Keratinocyte (primary cell): ENCODE data around the gene C4B. TPM values are rescaled to one million over a fixed set of nuclear protein-coding genes. Genes with fewer than 3 reads are reported as not detected.
"Not testable (repeated sequence)": the region's sequence is repeated elsewhere in the genome, so short reads cannot be mapped to it uniquely, and the experiment has no call there.

Experiments
- DNase-seq: peaks from one replicate; pipeline ENCODE4 v3.0.0-alpha.2; 2011; ENCODE audit warnings: low read depth, missing footprints, low spot score
- FAIRE-seq: peaks from 2 replicates; lab custom pipeline; 2011; peaks lifted over from hg19 to GRCh38; lab: Jason Lieb, UNC
- H2AFZ ChIP-seq: 2 replicates; pipeline ENCODE4 v1.6.0; 2012; ENCODE audit warnings: low read length, control low read depth, inconsistent platforms; ENCODE audit not compliant: control insufficient read depth
- H3K27ac ChIP-seq: 2 replicates; pipeline ENCODE4 v1.5.1; 2011; ENCODE audit warnings: low read length; ENCODE audit not compliant: control insufficient read depth, insufficient read depth
- H3K27me3 ChIP-seq: 3 replicates; pipeline ENCODE4 v1.6.0; 2011; ENCODE audit warnings: low read length; ENCODE audit not compliant: control insufficient read depth, insufficient read depth; ENCODE audit errors: extremely low read depth
- H3K36me3 ChIP-seq, 2 experiments: 2 replicates in 1 of 2; 3 replicates in 1 of 2; pipeline ENCODE4 v1.5.1; 2011; ENCODE audit warnings: low read length in 2 of 2, mild to moderate bottlenecking in 1 of 2; ENCODE audit not compliant: control insufficient read depth in 2 of 2, insufficient read depth in 2 of 2; ENCODE audit errors: extremely low read depth in 1 of 2
- H3K4me1 ChIP-seq: 3 replicates; pipeline ENCODE4 v1.5.1; 2011; ENCODE audit warnings: low read length; ENCODE audit not compliant: control insufficient read depth, insufficient read depth; ENCODE audit errors: extremely low read depth
- H3K4me2 ChIP-seq: 3 replicates; pipeline ENCODE4 v1.6.0; 2011; ENCODE audit warnings: low read depth, low read length; ENCODE audit not compliant: control insufficient read depth, insufficient read depth; ENCODE audit errors: extremely low read depth
- H3K4me3 ChIP-seq, 3 experiments: fragments of 200-600 bp in 1 of 3; sonication (generic) in 1 of 3; 2 replicates in 2 of 3; 3 replicates in 1 of 3; pipeline ENCODE4 v1.5.1; 2011 to 2016; ENCODE audit warnings: low read length in 3 of 3, mild to moderate bottlenecking in 3 of 3, control low read depth in 2 of 3, inconsistent platforms in 1 of 3, low read depth in 1 of 3, mixed read lengths in 1 of 3, mixed run types in 1 of 3, moderate library complexity in 1 of 3; ENCODE audit not compliant: control insufficient read depth in 2 of 3, insufficient read depth in 2 of 3; ENCODE audit errors: extremely low read depth in 1 of 3
- H3K79me2 ChIP-seq: 2 replicates; pipeline ENCODE4 v1.6.0; 2012; ENCODE audit warnings: low read length; ENCODE audit not compliant: control insufficient read depth, insufficient read depth
- H3K9ac ChIP-seq: 3 replicates; pipeline ENCODE4 v1.6.0; 2011; ENCODE audit warnings: low read length; ENCODE audit not compliant: control insufficient read depth, insufficient read depth; ENCODE audit errors: extremely low read depth
- H3K9me1 ChIP-seq: 3 replicates; pipeline ENCODE4 v1.6.0; 2011; ENCODE audit warnings: low read length; ENCODE audit not compliant: control insufficient read depth, insufficient read depth; ENCODE audit errors: extremely low read depth
- H3K9me3 ChIP-seq: 2 replicates; pipeline ENCODE4 v1.5.1; 2012; ENCODE audit warnings: low read depth, low read length; ENCODE audit not compliant: control insufficient read depth
- H4K20me1 ChIP-seq: 3 replicates; pipeline ENCODE4 v1.6.0; 2011; ENCODE audit warnings: low read length; ENCODE audit not compliant: control insufficient read depth, insufficient read depth; ENCODE audit errors: extremely low read depth
- dilution Hi-C: fragments of 300-500 bp; cut with MboI; formaldehyde crosslinking; loops from one replicate; pipeline ENCODE4 v1.7.0; 2020; ENCODE audit warnings: low sequenced_read_pairs; ENCODE audit not compliant: extremely low pct_ligation_motif_present
- polyA plus RNA-seq, 5 experiments: library from polyadenylated mRNA; depleted of rRNA in 3 of 5; stranded (reverse) in 3 of 5; stranded (forward) in 1 of 5; unstranded in 1 of 5; fragments of >200 nt; gene quantifications; 1 replicate in 1 of 5; 2 replicates in 3 of 5; 3 replicates in 1 of 5; pipeline versions ENCODE4 v1.2.1 to v1.2.3, GENCODE V29; 2011 to 2012; ENCODE audit warnings: missing spikeins in 2 of 5, low read depth in 1 of 5, low replicate concordance in 1 of 5

C4B gene
- polyA plus RNA-seq, 1 donor (not counting 4 experiments of a cell fraction or from before 2014, with no cell fraction given), result 1.8 TPM

DNA sequence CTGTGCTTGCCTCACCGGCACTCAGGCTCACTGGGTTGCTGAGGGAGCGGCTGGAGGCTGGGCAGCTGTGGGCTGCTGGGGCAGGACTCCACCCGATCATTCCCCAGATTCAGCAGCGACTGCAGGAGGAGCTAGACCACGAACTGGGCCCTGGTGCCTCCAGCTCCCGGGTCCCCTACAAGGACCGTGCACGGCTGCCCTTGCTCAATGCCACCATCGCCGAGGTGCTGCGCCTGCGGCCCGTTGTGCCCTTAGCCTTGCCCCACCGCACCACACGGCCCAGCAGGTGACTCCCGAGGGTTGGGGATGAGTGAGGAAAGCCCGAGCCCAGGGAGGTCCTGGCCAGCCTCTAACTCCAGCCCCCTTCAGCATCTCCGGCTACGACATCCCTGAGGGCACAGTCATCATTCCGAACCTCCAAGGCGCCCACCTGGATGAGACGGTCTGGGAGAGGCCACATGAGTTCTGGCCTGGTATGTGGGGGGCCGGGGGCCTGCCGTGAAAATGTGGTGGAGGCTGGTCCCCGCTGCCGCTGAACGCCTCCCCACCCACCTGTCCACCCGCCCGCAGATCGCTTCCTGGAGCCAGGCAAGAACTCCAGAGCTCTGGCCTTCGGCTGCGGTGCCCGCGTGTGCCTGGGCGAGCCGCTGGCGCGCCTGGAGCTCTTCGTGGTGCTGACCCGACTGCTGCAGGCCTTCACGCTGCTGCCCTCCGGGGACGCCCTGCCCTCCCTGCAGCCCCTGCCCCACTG is 25.9 kb downstream of the C4B start:
- FAIRE-seq, H3K36me3 ChIP-seq, DNase-seq: not testable (repeated sequence)

DNA sequence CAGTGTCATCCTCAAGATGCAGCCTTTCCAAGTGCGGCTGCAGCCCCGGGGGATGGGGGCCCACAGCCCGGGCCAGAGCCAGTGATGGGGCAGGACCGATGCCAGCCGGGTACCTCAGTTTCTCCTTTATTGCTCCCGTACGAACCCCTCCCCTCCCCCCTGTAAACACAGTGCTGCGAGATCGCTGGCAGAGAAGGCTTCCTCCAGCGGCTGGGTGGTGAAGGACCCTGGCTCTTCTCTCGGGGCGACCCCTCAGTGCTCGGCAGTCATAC is 26.4 kb downstream of the C4B start:
- H3K36me3 ChIP-seq, H3K27ac ChIP-seq, H3K9me3 ChIP-seq, dilution Hi-C loops, H3K9ac ChIP-seq, H3K27me3 ChIP-seq, H2AFZ ChIP-seq, H4K20me1 ChIP-seq, H3K79me2 ChIP-seq, FAIRE-seq, H3K9me1 ChIP-seq, H3K4me3 ChIP-seq, H3K4me2 ChIP-seq, H3K4me1 ChIP-seq, DNase-seq: not testable (repeated sequence)

More for the DNA sequence above, 25.9 kb downstream of the C4B start:
- H2AFZ ChIP-seq, H3K4me2 ChIP-seq, H3K27ac ChIP-seq, dilution Hi-C loops, H3K4me1 ChIP-seq, H3K79me2 ChIP-seq, H3K27me3 ChIP-seq, H3K4me3 ChIP-seq, H3K9me3 ChIP-seq, H3K9ac ChIP-seq, H3K9me1 ChIP-seq, H4K20me1 ChIP-seq: not testable (repeated sequence)

DNA sequence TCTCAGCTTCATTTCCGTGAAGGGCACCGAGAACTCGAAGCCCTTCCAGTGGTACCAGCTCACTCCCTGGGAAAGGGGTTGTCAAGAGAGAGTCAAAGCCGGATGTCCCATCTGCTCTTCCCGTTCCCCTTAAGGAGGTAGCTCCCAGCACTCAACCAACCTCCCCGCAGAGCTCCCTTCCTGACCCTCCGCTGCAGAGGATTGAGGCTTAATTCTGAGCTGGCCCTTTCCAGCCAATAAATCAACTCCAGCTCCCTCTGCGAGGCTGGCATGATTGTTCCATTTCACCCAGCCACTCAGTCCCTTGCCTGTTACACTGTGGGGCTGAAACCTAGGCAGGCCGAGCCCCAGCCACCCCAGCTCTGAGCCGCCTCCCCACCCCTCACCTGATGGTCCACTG is 26.8 kb downstream of the C4B start:
- H3K4me3 ChIP-seq, H3K9ac ChIP-seq, H3K79me2 ChIP-seq, H3K27me3 ChIP-seq, H3K4me1 ChIP-seq, dilution Hi-C loops, H3K4me2 ChIP-seq, H3K9me1 ChIP-seq, H3K27ac ChIP-seq, H4K20me1 ChIP-seq, H2AFZ ChIP-seq, H3K9me3 ChIP-seq, FAIRE-seq, DNase-seq, H3K36me3 ChIP-seq: not testable (repeated sequence)

DNA sequence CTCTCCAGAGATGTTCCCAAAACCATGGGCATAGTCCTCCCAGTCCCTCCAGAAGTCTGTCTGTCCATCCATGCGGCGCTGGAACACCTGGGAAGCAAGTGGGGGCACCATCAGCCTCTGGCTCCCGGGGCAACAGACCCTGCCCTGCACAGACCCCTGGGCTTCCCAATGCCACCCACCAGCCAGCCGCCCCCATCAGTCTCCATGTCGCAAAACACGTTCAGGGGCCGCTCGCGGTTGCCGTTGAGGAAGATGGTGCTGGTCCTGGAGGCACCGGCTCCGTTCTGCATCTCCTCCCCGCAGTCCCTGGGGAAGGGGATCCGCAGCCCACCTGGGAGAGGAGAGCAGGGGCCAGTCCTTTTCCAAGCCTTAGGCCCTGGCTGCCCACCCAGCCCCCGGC is 27.7 kb downstream of the C4B start:
- H3K4me2 ChIP-seq, H3K9me3 ChIP-seq, H3K27ac ChIP-seq, H3K4me3 ChIP-seq, H2AFZ ChIP-seq, H3K9ac ChIP-seq, H3K4me1 ChIP-seq, DNase-seq, H3K79me2 ChIP-seq, H3K9me1 ChIP-seq, H3K27me3 ChIP-seq, H4K20me1 ChIP-seq, FAIRE-seq, H3K36me3 ChIP-seq, dilution Hi-C loops: not testable (repeated sequence)

DNA sequence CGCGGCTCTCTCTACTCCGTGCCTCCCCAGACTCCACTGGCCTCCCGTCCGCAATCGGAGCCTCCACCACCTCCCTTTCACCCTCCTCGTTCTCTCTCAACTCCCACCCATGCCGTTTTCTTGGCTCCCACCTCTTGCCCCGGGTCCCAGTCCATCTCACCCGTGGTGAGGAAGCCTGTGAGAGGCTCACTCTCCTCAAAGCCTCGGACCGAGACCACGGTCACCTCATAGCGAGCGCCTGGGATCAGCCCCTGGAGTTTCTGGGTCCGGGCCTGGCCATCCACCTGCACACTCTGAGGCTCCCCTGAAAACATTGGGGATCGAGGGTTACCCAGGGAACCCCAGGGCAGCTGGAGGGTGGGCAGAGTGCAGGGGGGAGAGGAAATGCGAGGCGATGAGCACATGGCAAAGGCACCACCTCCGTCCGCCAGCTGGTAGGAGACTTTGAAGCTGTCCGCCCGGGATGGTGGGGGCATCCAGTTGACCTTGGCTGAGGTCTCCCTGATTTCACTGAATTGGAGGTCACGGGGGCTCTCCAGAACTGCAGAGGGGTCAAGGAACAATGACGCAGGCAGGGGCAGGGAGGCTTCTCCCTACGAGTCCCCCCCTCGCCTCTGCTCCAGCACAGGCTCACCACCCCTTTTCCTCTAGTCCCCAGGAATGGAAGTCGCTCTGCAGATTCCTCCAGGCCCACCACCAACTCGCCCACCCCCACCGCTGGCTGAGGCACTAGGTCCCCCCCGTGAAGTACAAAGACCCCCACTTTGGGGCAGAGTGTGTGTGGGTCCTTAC is 29.2 kb downstream of the C4B start:
- H3K27me3 ChIP-seq, H4K20me1 ChIP-seq, DNase-seq, H3K4me1 ChIP-seq, H3K9me1 ChIP-seq, H3K27ac ChIP-seq, H3K9me3 ChIP-seq, H3K36me3 ChIP-seq, H3K9ac ChIP-seq, H2AFZ ChIP-seq, H3K4me2 ChIP-seq, FAIRE-seq, dilution Hi-C loops, H3K4me3 ChIP-seq, H3K79me2 ChIP-seq: not testable (repeated sequence)
